NB4 (cell line): ENCODE data around the gene ATP13A2.

ENCODE experiments used
- DNase-seq: peaks from one replicate; pipeline ENCODE4 v3.0.0; 2010; ENCODE audit warnings: low read depth
- H3K4me3 ChIP-seq: one replicate; pipeline ENCODE4 v1.5.1; 2011; ENCODE audit warnings: mild to moderate bottlenecking, low read depth, low read length, moderate library complexity
- MAX ChIP-seq: IDR thresholded peaks from 2 replicates; pipeline ENCODE4 v1.6.1; 2011; ENCODE audit warnings: low read depth, low read length
- MYC ChIP-seq: IDR thresholded peaks from 2 replicates; pipeline ENCODE4 v1.6.1; 2011; ENCODE audit warnings: low read depth, low read length
- POLR2A ChIP-seq: IDR thresholded peaks from 2 replicates; pipeline ENCODE4 v1.6.1; 2011; ENCODE audit warnings: mild to moderate bottlenecking; ENCODE audit not compliant: insufficient read length; ENCODE audit errors: extremely low read depth
- TF ChIP-seq, protein P1 (sequence below): IDR thresholded peaks from one replicate; pipeline ENCODE4 v1.5.1; 2012; ENCODE audit warnings: low read depth, low read length

Gene ATP13A2

GRCh38 chr1:17020502-17020901 is 8.8 kb upstream of the ATP13A2 start:
- no peak for DNase-seq
- no peak for TF ChIP-seq MYC
- no peak for TF ChIP-seq POLR2A
- no peak for TF ChIP-seq MAX
- H3K4me3 ChIP-seq: no peak overlapping the region

- no peak for DNase-seq
- TF ChIP-seq, protein P1, sequence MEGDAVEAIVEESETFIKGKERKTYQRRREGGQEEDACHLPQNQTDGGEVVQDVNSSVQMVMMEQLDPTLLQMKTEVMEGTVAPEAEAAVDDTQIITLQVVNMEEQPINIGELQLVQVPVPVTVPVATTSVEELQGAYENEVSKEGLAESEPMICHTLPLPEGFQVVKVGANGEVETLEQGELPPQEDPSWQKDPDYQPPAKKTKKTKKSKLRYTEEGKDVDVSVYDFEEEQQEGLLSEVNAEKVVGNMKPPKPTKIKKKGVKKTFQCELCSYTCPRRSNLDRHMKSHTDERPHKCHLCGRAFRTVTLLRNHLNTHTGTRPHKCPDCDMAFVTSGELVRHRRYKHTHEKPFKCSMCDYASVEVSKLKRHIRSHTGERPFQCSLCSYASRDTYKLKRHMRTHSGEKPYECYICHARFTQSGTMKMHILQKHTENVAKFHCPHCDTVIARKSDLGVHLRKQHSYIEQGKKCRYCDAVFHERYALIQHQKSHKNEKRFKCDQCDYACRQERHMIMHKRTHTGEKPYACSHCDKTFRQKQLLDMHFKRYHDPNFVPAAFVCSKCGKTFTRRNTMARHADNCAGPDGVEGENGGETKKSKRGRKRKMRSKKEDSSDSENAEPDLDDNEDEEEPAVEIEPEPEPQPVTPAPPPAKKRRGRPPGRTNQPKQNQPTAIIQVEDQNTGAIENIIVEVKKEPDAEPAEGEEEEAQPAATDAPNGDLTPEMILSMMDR: no peak
- TF ChIP-seq MAX (no peak), POLR2A (no peak), MYC (no peak)
- H3K4me3 ChIP-seq: no peak overlapping the region
These were observed 7.1 kb upstream of the ATP13A2 start for GRCh38 chr1:17018849-17019248.

GRCh38 chr1:17017435-17017834 is 5.7 kb upstream of the ATP13A2 start:
- no peak overlapping the region for H3K4me3 ChIP-seq
- TF ChIP-seq POLR2A (no peak), MAX (no peak), MYC (no peak)
- TF ChIP-seq, protein P1: no peak
- no peak for DNase-seq

- TF ChIP-seq MYC (no peak), POLR2A (no peak)
- no peak for DNase-seq
- H3K4me3 ChIP-seq: no peak overlapping the region
These were observed 4.6 kb upstream of the ATP13A2 start for GRCh38 chr1:17016317-17016661.

GRCh38 chr1:17014671-17015567 is 3.2 kb upstream of the ATP13A2 start:
- no peak overlapping the region for H3K4me3 ChIP-seq
- TF ChIP-seq, protein P1: no peak
- TF ChIP-seq MYC: no peak
- TF ChIP-seq POLR2A: no peak
- no peak for TF ChIP-seq MAX
- no peak for DNase-seq

DNA sequence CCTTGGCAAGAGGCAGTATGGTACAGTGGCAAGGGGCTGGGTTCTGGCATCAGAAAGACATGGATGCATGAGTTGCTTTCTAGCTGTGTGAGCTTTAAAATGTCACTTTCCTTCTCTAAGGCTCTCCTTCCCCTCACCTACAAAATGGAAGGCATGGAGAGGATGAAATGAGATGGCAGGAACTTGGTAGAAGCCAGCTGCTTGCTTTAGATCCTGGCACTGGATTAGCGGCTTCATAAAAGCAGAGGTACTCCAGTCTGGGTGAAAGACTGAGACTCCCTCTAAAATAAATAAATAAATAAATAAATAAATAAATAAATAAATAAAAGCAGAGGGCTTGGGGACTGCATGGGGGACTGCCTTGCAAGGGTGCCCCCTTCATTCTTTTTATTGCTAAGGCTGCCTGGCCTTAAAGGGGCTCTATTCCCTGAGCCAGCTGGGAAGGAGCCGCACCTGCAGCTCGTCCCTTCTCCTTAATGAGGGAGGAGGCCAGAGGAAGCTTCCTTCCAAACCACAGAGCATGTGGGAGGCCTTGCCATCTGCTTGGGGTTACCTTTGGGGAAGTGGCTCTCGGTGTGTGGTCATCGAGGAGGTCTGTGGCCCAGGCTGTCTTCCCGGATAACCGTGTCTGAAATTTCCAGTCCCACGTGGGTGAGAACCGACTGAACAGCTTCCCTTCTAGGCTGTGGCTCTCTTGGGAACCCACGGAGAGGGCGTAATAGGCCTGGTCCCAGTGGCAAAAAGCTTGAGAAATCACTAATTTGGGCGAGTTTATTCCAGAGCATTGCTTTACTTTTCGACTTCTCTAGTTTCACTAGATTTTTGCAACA is 2.0 kb upstream of the ATP13A2 start:
- DNase-seq: peak; percentile 94
- TF ChIP-seq, protein P1: no peak
- peak; percentile 88 for TF ChIP-seq MYC
- TF ChIP-seq MAX: peak; percentile 93
- H3K4me3 ChIP-seq: no peak overlapping the region
